OCI-LY1 (cell line): ENCODE data around the gene ZNF292.

Experiments used
- EZH2 ChIP-seq: fragments of 200-600 bp; sonication (generic), shearing (Covaris generic); IDR thresholded peaks from 2 replicates; pipeline ENCODE4 v1.8.0; 2017; ENCODE audit warnings: borderline replicate concordance, mixed run types, mild to moderate bottlenecking, antibody characterized with exemption, low read length, moderate library complexity, mixed read lengths
- TF ChIP-seq, protein P1 (sequence below): fragments of 200-600 bp; sonication (generic), shearing (Covaris generic); IDR thresholded peaks from 2 replicates; pipeline ENCODE4 v1.5.1; 2017; ENCODE audit warnings: mild to moderate bottlenecking, antibody characterized with exemption, low read length, moderate library complexity, mixed read lengths

DNA sequence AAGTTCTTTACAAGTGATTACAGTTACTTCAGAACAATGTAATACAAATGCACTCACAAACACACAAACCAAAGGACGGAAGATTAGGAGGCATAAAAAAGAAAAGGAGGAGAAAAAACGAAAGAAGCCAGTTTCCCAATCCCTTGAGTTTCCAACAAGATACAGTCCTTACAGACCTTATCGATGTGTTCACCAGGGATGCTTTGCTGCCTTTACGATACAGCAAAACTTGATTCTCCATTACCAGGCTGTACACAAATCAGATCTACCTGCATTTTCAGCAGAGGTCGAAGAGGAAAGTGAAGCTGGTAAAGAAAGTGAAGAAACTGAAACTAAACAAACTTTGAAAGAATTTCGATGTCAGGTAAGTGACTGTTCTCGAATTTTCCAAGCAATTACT, 104.4 kb downstream of the ZNF292 start:
- TF ChIP-seq, protein P1, sequence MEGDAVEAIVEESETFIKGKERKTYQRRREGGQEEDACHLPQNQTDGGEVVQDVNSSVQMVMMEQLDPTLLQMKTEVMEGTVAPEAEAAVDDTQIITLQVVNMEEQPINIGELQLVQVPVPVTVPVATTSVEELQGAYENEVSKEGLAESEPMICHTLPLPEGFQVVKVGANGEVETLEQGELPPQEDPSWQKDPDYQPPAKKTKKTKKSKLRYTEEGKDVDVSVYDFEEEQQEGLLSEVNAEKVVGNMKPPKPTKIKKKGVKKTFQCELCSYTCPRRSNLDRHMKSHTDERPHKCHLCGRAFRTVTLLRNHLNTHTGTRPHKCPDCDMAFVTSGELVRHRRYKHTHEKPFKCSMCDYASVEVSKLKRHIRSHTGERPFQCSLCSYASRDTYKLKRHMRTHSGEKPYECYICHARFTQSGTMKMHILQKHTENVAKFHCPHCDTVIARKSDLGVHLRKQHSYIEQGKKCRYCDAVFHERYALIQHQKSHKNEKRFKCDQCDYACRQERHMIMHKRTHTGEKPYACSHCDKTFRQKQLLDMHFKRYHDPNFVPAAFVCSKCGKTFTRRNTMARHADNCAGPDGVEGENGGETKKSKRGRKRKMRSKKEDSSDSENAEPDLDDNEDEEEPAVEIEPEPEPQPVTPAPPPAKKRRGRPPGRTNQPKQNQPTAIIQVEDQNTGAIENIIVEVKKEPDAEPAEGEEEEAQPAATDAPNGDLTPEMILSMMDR = no peak
- TF ChIP-seq EZH2 = no peak
